DND-41 (cell line): ENCODE measurements around the gene METTL4.

Source experiments
- ATAC-seq: fragments of 200-7000 bp; cut with Tn5 transposase; 3 replicates; pipeline ENCODE4 v1.9.1; 2021; ENCODE audit warnings: low read depth; ENCODE audit not compliant: insufficient read depth
- DNase-seq: peaks from one replicate; pipeline ENCODE4 v3.0.0-alpha.2; 2020
- H2AFZ ChIP-seq: 2 replicates; pipeline ENCODE4 v1.6.0; 2012; ENCODE audit warnings: low read depth, low read length
- H3K27ac ChIP-seq: 2 replicates; pipeline ENCODE4 v1.5.1; 2012; ENCODE audit warnings: low read length, inconsistent platforms
- H3K27me3 ChIP-seq: fragments of 200-600 bp; sonication (generic); 2 replicates; pipeline ENCODE4 v1.6.0; 2012; ENCODE audit warnings: low read length, mild to moderate bottlenecking, inconsistent platforms; ENCODE audit not compliant: insufficient read depth, poor library complexity
- H3K36me3 ChIP-seq: 2 replicates; pipeline ENCODE4 v1.5.1; 2012; ENCODE audit warnings: low read length, inconsistent platforms; ENCODE audit not compliant: insufficient read depth
- H3K4me1 ChIP-seq: 2 replicates; pipeline ENCODE4 v1.5.1; 2012; ENCODE audit warnings: mild to moderate bottlenecking, low read length; ENCODE audit not compliant: insufficient read depth
- H3K4me2 ChIP-seq: 2 replicates; pipeline ENCODE4 v1.6.0; 2012; ENCODE audit warnings: mild to moderate bottlenecking, moderate library complexity, low read length, inconsistent platforms; ENCODE audit not compliant: insufficient read depth
- H3K4me3 ChIP-seq, 2 experiments: fragments of 200-600 bp in 1 of 2; shearing (Covaris generic) in 1 of 2; 2 replicates each; pipeline ENCODE4 v1.5.1; 2012 to 2016; ENCODE audit warnings: inconsistent platforms in 2 of 2, low read length in 2 of 2, mild to moderate bottlenecking in 2 of 2, low read depth in 1 of 2, moderate library complexity in 1 of 2
- H3K79me2 ChIP-seq: 2 replicates; pipeline ENCODE4 v1.6.0; 2012; ENCODE audit warnings: low read length, inconsistent platforms; ENCODE audit not compliant: insufficient read depth
- H3K9ac ChIP-seq: 2 replicates; pipeline ENCODE4 v1.6.0; 2012; ENCODE audit warnings: low read depth, mild to moderate bottlenecking, inconsistent platforms, low read length, moderate library complexity
- H3K9me3 ChIP-seq: 2 replicates; pipeline ENCODE4 v1.5.1; 2012; ENCODE audit warnings: low read length, moderate library complexity, mild to moderate bottlenecking, inconsistent platforms; ENCODE audit not compliant: insufficient read depth, severe bottlenecking
- H4K20me1 ChIP-seq: 2 replicates; pipeline ENCODE4 v1.6.0; 2012; ENCODE audit warnings: low read length; ENCODE audit not compliant: insufficient read depth
- EZH2 ChIP-seq: IDR thresholded peaks from 3 replicates; pipeline ENCODE4 v1.6.1; 2012; ENCODE audit warnings: borderline replicate concordance, low read depth, mild to moderate bottlenecking, moderate library complexity, low read length, inconsistent platforms; ENCODE audit not compliant: severe bottlenecking
- TF ChIP-seq, protein P1 (sequence below): IDR thresholded peaks from 2 replicates; pipeline ENCODE4 v1.5.1; 2012; ENCODE audit warnings: borderline replicate concordance, low read length, moderate library complexity, mild to moderate bottlenecking; ENCODE audit not compliant: poor library complexity, severe bottlenecking; ENCODE audit errors: extremely low read depth

METTL4 gene

DNA sequence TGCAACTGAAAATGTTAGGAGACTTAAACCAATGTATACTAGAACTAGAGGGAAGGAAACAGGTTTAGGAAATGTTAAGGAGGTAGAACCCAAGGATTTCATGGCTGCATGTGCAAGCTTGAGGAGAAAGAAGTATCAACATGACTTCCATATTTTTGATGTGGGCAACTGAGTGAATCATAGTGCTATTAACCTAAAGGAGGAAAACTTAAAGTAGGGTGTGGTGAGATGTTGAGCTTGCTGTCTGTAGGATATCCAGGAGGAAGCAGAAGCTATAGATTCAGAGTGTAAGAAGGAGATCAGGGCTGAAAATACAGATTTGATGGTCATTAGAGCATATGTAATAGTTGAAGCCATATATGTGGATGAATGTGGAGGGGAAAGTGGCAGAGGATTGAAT is 31.5 kb upstream of the METTL4 start:
- Histone ChIP-seq H3K4me2 (no peak overlapping the region), H3K27me3 (no peaks in the 10 kb centered on the region), H3K4me1 (peaks cover 26% of the 10 kb centered on the region), H3K9ac (no peak overlapping the region), H3K36me3 (peaks cover 78% of the 10 kb centered on the region), H4K20me1 (no peaks in the 10 kb centered on the region), H3K79me2 (peaks cover 12% of the 10 kb centered on the region), H3K27ac (peak overlapping the region; percentile 27; the same call in 1 of the 2 replicates), H3K9me3 (no peaks in the 10 kb centered on the region), H2AFZ (no peak overlapping the region), H3K4me3 (no peak overlapping the region)
- DNase-seq (no peak), ATAC-seq (no peak)
- TF ChIP-seq EZH2 = no peak
- TF ChIP-seq, protein P1, sequence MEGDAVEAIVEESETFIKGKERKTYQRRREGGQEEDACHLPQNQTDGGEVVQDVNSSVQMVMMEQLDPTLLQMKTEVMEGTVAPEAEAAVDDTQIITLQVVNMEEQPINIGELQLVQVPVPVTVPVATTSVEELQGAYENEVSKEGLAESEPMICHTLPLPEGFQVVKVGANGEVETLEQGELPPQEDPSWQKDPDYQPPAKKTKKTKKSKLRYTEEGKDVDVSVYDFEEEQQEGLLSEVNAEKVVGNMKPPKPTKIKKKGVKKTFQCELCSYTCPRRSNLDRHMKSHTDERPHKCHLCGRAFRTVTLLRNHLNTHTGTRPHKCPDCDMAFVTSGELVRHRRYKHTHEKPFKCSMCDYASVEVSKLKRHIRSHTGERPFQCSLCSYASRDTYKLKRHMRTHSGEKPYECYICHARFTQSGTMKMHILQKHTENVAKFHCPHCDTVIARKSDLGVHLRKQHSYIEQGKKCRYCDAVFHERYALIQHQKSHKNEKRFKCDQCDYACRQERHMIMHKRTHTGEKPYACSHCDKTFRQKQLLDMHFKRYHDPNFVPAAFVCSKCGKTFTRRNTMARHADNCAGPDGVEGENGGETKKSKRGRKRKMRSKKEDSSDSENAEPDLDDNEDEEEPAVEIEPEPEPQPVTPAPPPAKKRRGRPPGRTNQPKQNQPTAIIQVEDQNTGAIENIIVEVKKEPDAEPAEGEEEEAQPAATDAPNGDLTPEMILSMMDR = no peak

DNA sequence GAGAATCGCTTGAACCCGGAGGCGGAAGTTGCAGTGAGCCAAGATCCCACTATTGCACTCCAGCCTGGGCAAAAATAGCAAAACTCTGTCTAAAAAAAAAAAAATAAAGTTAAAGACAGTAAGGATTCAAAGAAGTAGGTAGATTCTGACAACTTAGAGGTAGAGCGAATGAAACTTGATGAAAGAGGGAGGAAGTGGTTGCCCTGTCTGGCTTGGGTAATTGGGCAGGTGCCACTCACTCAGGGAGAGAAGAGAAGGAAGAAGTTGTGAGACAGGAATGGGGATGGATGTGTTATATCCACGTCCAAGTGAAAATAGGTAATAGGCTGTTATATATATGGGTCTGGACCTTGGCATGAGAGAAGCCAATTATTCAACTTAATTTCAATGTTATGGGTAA is 26.3 kb upstream of the METTL4 start:
- H3K79me2 ChIP-seq = no peaks in the 10 kb centered on the region
- no peak for DNase-seq
- H3K4me1 ChIP-seq = no peaks in the 10 kb centered on the region
- TF ChIP-seq, protein P1 = no peak
- TF ChIP-seq EZH2 = no peak
- H2AFZ ChIP-seq = no peak overlapping the region
- H3K27ac ChIP-seq = no peak overlapping the region
- H3K4me2 ChIP-seq = no peak overlapping the region
- ATAC-seq = peak; percentile 60; the same call in 2 of the 3 replicates
- no peak overlapping the region for H3K9ac ChIP-seq
- peaks cover 89% of the 10 kb centered on the region for H3K36me3 ChIP-seq
- no peaks in the 10 kb centered on the region for H4K20me1 ChIP-seq
- H3K4me3 ChIP-seq = no peak overlapping the region
- no peaks in the 10 kb centered on the region for H3K27me3 ChIP-seq
- no peaks in the 10 kb centered on the region for H3K9me3 ChIP-seq

DNA sequence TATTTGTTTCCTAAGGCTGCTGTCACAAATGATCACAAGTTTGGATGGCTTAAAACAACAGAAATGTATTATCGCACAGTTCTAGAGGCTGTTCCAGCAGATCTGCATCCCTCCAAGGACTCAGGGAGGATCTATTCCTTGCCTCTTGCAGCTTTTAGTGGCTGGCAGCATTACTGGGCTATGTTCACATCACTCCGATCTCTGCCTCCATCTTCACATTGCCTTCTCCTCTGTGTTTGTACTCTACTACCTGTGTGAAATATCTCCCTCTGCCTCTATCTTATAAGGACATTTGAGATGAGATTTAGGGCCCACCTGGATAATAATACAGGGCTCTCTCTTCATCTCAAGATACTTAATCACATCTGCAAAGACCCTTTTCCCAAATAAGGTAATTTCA is 19.0 kb upstream of the METTL4 start:
- peak overlapping the region; percentile 63 for H3K27ac ChIP-seq
- H3K9ac ChIP-seq = no peak overlapping the region
- H3K4me1 ChIP-seq = peaks cover 35% of the 10 kb centered on the region
- DNase-seq = no peak
- no peak overlapping the region for H3K4me2 ChIP-seq
- H2AFZ ChIP-seq = no peak overlapping the region
- no peak overlapping the region for H3K4me3 ChIP-seq
- no peaks in the 10 kb centered on the region for H4K20me1 ChIP-seq
- H3K9me3 ChIP-seq = no peaks in the 10 kb centered on the region
- H3K79me2 ChIP-seq = peaks cover 16% of the 10 kb centered on the region
- H3K27me3 ChIP-seq = no peaks in the 10 kb centered on the region
- peaks cover 95% of the 10 kb centered on the region for H3K36me3 ChIP-seq
- no peak for ATAC-seq
- no peak for TF ChIP-seq EZH2
- TF ChIP-seq, protein P1 = no peak
